Mesothelial cell of epicardium (in vitro differentiated cells): ENCODE results near the gene CAB39. TPM values are rescaled to one million over a fixed set of nuclear protein-coding genes. Genes with fewer than 3 reads are reported as not detected.

Experiments used
- DNase-seq, 2 experiments: peaks; one replicate each; pipeline ENCODE4 v3.0.0; 2021; ENCODE audit warnings: low spot score in 2 of 2; ENCODE audit not compliant: unreplicated experiment in 2 of 2
- H3K27ac Mint-ChIP-seq: 2 replicates; pipeline ENCODE4 v1.8.0; 2021; ENCODE audit warnings: mixed read lengths
- H3K27me3 Mint-ChIP-seq: 2 replicates; pipeline ENCODE4 v1.8.0; 2021; ENCODE audit warnings: low read depth, mixed read lengths
- H3K36me3 Mint-ChIP-seq: 2 replicates; pipeline ENCODE4 v1.8.0; 2021; ENCODE audit warnings: mixed read lengths
- H3K4me1 Mint-ChIP-seq: 2 replicates; pipeline ENCODE4 v1.8.0; 2021; ENCODE audit warnings: mixed read lengths
- H3K4me3 Mint-ChIP-seq: 2 replicates; pipeline ENCODE4 v1.8.0; 2021; ENCODE audit warnings: mild to moderate bottlenecking, moderate library complexity, mixed read lengths
- H3K9me3 Mint-ChIP-seq: 2 replicates; pipeline ENCODE4 v1.8.0; 2021; ENCODE audit warnings: mixed read lengths
- total RNA-seq: library from RNA; stranded (reverse); gene quantifications from 3 replicates; pipeline ENCODE4 v1.2.1, GENCODE V29; 2021
- TF ChIP-seq, protein P1 (sequence below): fragments of 200-600 bp; sonication (generic); IDR thresholded peaks from one replicate; pipeline ENCODE4 v1.5.0; 2021; ENCODE audit warnings: antibody characterized with exemption; ENCODE audit not compliant: unreplicated experiment

Gene CAB39
- 39.2 to 43.0 TPM (median 41.7 TPM) in 3 replicates for total RNA-seq

DNA sequence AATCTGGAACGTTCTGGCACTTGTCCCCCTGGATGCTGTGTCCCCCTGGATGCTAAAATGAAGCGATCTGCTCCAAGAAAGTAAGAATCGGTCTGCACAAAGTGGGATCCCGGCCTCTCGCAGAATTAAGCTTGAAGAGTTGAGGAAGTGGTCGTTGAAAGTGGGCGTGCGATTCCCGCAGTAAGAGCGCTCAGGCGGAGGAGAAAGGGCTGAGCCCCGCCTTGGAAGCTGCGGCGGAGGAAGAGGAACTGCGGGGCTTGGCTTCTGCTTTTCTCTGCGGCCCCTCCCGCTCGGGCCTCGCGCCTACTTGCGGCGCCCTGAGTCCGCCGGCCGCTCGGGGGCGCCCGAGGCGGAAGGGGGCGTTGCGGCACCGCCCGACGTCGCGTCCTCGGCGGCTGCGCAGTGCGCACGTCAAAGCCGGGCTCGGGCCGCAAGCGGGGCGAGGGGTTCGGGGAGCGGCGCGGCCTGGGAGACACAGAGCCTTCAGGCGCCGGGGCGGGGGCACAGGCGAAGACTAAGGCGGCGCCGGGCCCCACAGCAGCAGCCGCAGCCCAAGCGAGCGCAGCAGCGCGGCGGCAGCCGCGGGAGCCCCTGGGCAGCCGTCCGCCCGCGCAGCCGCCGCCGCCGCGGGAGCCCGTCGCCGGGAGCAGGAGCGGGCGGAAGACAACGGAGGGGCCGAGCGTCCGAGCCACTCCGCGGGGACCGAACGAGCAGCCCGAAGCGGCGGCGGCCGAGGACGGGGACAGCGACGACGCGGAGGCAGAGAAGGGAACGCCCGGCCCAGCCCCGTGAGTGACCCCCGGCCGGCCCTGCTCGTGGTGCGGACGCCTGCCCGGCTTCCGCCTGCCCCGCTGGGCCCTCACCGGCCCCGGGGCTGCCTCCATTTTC is at the start of gene CAB39:
Gene CAB39, plus strand, starts transcription at position 400 of the 888 bp plus-strand sequence. CDS start 47,160 bp downstream, outside the sequence.
- Mint-ChIP-seq H3K36me3 (no peaks in the 10 kb centered on the region), H3K4me3 (peak within 1 kb of the TSS; percentile 89), H3K27ac (peak within 1 kb of the TSS; percentile 94), H3K9me3 (no peaks in the 10 kb centered on the region), H3K27me3 (peaks cover 3% of the 10 kb centered on the region), H3K4me1 (peaks cover 23% of the 10 kb centered on the region)
- TF ChIP-seq, protein P1, sequence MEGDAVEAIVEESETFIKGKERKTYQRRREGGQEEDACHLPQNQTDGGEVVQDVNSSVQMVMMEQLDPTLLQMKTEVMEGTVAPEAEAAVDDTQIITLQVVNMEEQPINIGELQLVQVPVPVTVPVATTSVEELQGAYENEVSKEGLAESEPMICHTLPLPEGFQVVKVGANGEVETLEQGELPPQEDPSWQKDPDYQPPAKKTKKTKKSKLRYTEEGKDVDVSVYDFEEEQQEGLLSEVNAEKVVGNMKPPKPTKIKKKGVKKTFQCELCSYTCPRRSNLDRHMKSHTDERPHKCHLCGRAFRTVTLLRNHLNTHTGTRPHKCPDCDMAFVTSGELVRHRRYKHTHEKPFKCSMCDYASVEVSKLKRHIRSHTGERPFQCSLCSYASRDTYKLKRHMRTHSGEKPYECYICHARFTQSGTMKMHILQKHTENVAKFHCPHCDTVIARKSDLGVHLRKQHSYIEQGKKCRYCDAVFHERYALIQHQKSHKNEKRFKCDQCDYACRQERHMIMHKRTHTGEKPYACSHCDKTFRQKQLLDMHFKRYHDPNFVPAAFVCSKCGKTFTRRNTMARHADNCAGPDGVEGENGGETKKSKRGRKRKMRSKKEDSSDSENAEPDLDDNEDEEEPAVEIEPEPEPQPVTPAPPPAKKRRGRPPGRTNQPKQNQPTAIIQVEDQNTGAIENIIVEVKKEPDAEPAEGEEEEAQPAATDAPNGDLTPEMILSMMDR = peak; percentile 43
- DNase-seq = peak; percentile 84 to 92

DNA sequence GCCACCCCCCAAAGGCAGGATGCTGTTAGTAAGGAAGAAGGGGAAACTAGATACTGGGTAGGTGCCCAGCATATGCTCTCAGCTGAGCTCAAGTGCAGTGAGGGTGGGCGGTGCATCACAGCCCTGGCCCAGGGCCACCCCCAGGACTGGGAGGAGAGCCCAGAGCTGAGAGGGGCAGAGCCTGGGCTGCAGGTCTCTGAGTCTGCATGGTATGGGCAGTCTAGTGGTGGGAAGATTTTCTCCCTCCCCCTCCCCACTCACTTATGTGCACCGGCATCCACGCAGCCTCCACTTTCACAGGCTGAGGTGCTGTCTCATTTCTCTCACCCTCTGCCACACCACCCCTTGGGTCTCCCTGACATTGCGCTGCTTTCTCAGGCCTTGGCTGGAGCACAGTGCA is 48.5 kb upstream of the CAB39 start:
- TF ChIP-seq, protein P1 = no peak
- Mint-ChIP-seq H3K4me3 (no peak overlapping the region), H3K4me1 (peaks cover 7% of the 10 kb centered on the region), H3K9me3 (no peaks in the 10 kb centered on the region), H3K27ac (no peak overlapping the region), H3K36me3 (no peaks in the 10 kb centered on the region), H3K27me3 (no peaks in the 10 kb centered on the region)
- DNase-seq = no peak

DNA sequence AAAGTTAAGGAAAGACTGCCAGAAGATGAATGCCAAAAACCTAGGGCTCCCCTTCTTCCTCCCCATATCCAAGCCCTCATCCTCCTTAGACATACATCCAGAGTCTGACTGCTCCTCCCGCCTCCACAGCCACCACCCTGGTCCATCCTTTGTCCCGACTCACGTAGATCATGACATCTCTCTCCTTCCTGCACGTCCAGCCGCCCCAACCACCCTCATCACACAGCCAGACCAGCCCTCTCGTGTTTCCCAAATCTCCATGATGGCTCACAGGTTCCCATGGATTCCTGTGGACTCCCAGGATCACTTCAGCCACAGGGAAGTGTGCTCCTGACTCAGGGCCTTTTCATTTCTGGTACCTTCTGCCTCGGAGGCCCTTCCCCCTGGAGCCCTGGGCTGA is 47.8 kb upstream of the CAB39 start:
- no peaks in the 10 kb centered on the region for H3K9me3 Mint-ChIP-seq
- peaks cover 13% of the 10 kb centered on the region for H3K4me1 Mint-ChIP-seq
- no peaks in the 10 kb centered on the region for H3K36me3 Mint-ChIP-seq
- no peaks in the 10 kb centered on the region for H3K27me3 Mint-ChIP-seq
- H3K27ac Mint-ChIP-seq = no peak overlapping the region
- no peak for DNase-seq
- H3K4me3 Mint-ChIP-seq = no peak overlapping the region
- TF ChIP-seq, protein P1 = no peak

DNA sequence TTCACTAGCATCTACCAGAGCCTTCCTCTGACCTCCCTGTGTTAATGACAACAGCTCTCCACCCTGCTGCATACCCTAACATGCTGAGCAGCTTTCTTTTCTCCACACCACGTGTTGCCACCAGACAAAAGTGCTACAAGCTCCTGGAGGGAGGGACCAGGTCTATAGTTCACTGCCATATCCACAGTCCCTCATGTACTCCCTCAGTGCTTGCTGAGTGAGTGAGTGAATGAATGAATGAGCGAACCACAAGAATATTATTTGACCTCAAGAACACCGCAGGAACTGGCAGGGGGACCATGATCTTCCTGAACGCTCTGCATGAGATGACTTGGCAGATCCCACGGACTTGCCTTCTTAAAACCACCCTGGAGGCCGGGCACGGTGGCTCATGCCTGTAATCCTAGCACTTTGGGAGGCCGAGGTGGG is 47.4 kb upstream of the CAB39 start:
- Mint-ChIP-seq H3K36me3 (no peaks in the 10 kb centered on the region), H3K9me3 (no peaks in the 10 kb centered on the region), H3K4me1 (peaks cover 14% of the 10 kb centered on the region), H3K4me3 (no peak overlapping the region), H3K27ac (no peak overlapping the region), H3K27me3 (no peaks in the 10 kb centered on the region)
- TF ChIP-seq, protein P1 = no peak
- DNase-seq = no peak

DNA sequence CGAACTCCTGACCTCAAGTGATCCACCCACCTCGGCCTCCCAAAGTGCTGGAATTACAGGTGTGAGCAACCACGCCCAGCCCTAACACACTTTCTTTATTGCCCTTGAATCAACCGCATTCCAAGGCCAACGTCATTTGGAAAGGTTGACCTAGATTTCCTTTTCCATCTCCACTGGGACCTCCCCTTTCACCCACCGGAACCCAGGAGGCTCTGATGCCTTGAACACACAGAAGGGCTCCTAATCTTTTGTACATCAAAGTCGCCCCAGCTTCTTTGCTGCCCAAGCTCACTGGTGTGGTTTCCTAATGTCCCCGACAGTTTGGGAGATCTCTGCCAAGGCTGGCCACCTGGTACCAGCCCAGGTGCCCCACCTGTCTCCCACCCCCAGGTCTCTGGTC is 46.2 kb upstream of the CAB39 start:
- H3K36me3 Mint-ChIP-seq = no peaks in the 10 kb centered on the region
- TF ChIP-seq, protein P1 = no peak
- H3K27ac Mint-ChIP-seq = no peak overlapping the region
- no peaks in the 10 kb centered on the region for H3K9me3 Mint-ChIP-seq
- DNase-seq = no peak
- no peaks in the 10 kb centered on the region for H3K27me3 Mint-ChIP-seq
- H3K4me3 Mint-ChIP-seq = no peak overlapping the region
- H3K4me1 Mint-ChIP-seq = peaks cover 14% of the 10 kb centered on the region
